C4-2B (cell line): ENCODE measurements around the gene TRIP6.

Experiments used
- CTCF ChIP-seq: fragments of 450-650 bp; conservative IDR thresholded peaks from 2 replicates; pipeline ENCODE4 v1.5.1; 2017; ENCODE audit warnings: mild to moderate bottlenecking
- ZFX ChIP-seq: fragments of 450-650 bp; IDR thresholded peaks from 2 replicates; pipeline ENCODE4 v1.6.1; 2017

GRCh38 chr7:100861616-100861985 lies 5.6 kb upstream of the TRIP6 start:
- no peak for TF ChIP-seq CTCF
- TF ChIP-seq ZFX, result no peak
